HepG2 (cell line): ENCODE results near the gene CPLX3. TPM values are rescaled to one million over a fixed set of nuclear protein-coding genes. Genes with fewer than 3 reads are reported as not detected.

Experiments
- ATAC-seq: fragments of 200-7000 bp; cut with Tn5 transposase; 3 replicates; pipeline ENCODE4 v1.9.1; 2020; ENCODE audit warnings: mild to moderate bottlenecking, moderate library complexity
- BruUV-seq: library from RNA; stranded (reverse); fragments of 400-500 nt; replicated peaks from 2 replicates; lab custom pipeline; 2021; lab: Mats Ljungman, UMichigan
- CTCF ChIA-PET: fragments of 300-600 bp; formaldehyde crosslinking; extraction: SDS; loops from one replicate; lab custom pipeline; 2021; ENCODE audit warnings: low total read pairs, inconsistent platforms, low intra/inter-chr PET ratio; lab: Yijun Ruan, JAX
- POLR2A ChIA-PET: fragments of 350-600 bp; sonication (Branson Sonifier 250); formaldehyde crosslinking; loops from one replicate; lab custom pipeline; 2020; ENCODE audit warnings: antibody characterized with exemption, inconsistent platforms; lab: Yijun Ruan, JAX
- DNase-seq: peaks from one replicate; pipeline ENCODE4 v3.0.0-alpha.2; 2015; ENCODE audit warnings: low spot score
- FAIRE-seq: peaks from 3 replicates; lab custom pipeline; 2011; peaks lifted over from hg19 to GRCh38; lab: Jason Lieb, UNC
- H2AFZ ChIP-seq: one replicate; pipeline ENCODE4 v1.6.1; 2011; ENCODE audit warnings: low read length, inconsistent platforms
- H3K27ac ChIP-seq: fragments of 300-600 bp; 3 replicates; pipeline ENCODE4 v1.8.0; 2011; ENCODE audit warnings: mixed run types, mild to moderate bottlenecking, mixed read lengths, low read length, inconsistent platforms; ENCODE audit not compliant: insufficient read depth; ENCODE audit errors: extremely low read length
- H3K27me3 ChIP-seq, 2 experiments: fragments of 200-600 bp in 1 of 2; 2 replicates in 1 of 2; 3 replicates in 1 of 2; pipeline versions ENCODE4 v1.6.0 to v1.8.0; 2011; ENCODE audit warnings: low read length in 2 of 2, mild to moderate bottlenecking in 2 of 2, moderate library complexity in 2 of 2, inconsistent platforms in 1 of 2; ENCODE audit not compliant: insufficient read depth in 2 of 2, control insufficient read depth in 1 of 2
- H3K36me3 ChIP-seq, 2 experiments: fragments of 200-600 bp in 1 of 2; replicated peaks in 1 of 2; 2 replicates in 1 of 2; 3 replicates in 1 of 2; pipeline versions ENCODE4 v1.5.1 to v1.8.0; 2011; ENCODE audit warnings: low read length in 2 of 2, inconsistent platforms in 1 of 2; ENCODE audit not compliant: insufficient read depth in 2 of 2, control insufficient read depth in 1 of 2
- H3K4me1 ChIP-seq: 2 replicates; pipeline ENCODE4 v1.5.1; 2012; ENCODE audit warnings: low read length, inconsistent platforms; ENCODE audit not compliant: insufficient read depth
- H3K4me2 ChIP-seq: 2 replicates; pipeline ENCODE4 v1.6.0; 2011; ENCODE audit warnings: low read depth, low read length, inconsistent platforms
- H3K4me3 ChIP-seq, 3 experiments: fragments of 200-600 bp in 1 of 3; sonication (generic), shearing (Covaris generic) in 1 of 3; replicated peaks in 1 of 3; 2 replicates each; pipeline ENCODE4 v1.5.1; 2011 to 2016; ENCODE audit warnings: low read length in 3 of 3, inconsistent platforms in 2 of 3, low read depth in 2 of 3, mild to moderate bottlenecking in 2 of 3, control low read depth in 1 of 3, mixed read lengths in 1 of 3; ENCODE audit not compliant: insufficient read depth in 1 of 3
- H3K79me2 ChIP-seq: one replicate; pipeline ENCODE4 v1.6.1; 2011; ENCODE audit warnings: low read length, inconsistent platforms; ENCODE audit not compliant: insufficient read depth
- H3K9ac ChIP-seq: 2 replicates; pipeline ENCODE4 v1.6.0; 2011; ENCODE audit warnings: mild to moderate bottlenecking, low read depth, low read length, inconsistent platforms; ENCODE audit not compliant: insufficient read depth
- H3K9me3 ChIP-seq: 2 replicates; pipeline ENCODE4 v1.5.1; 2012; ENCODE audit warnings: mild to moderate bottlenecking, low read length
- H4K20me1 ChIP-seq: 2 replicates; pipeline ENCODE4 v1.6.0; 2011; ENCODE audit warnings: inconsistent platforms, mild to moderate bottlenecking, low read length, moderate library complexity; ENCODE audit not compliant: insufficient read depth
- CENPBD1 ChIP-seq: sonication (generic); formaldehyde crosslinking; IDR thresholded peaks from 2 replicates; pipeline ENCODE4 v1.8.0; 2022; ENCODE audit warnings: missing genetic modification reagents, low read depth, mild to moderate bottlenecking, borderline replicate concordance
- KMT2A ChIP-seq: sonication (generic); formaldehyde crosslinking; IDR thresholded peaks from 2 replicates; pipeline ENCODE4 v1.4.0; 2020; ENCODE audit warnings: missing genetic modification reagents
- NFIC ChIP-seq: IDR thresholded peaks from 2 replicates; pipeline ENCODE4 v1.6.1; 2012; ENCODE audit warnings: mild to moderate bottlenecking, low read length, inconsistent platforms
- RBM22 ChIP-seq: fragments of 200-400 bp; formaldehyde crosslinking; optimal IDR thresholded peaks from 2 replicates; pipeline ENCODE3; 2017; ENCODE audit warnings: mild to moderate bottlenecking, low read length, moderate library complexity
- REXO4 ChIP-seq: sonication (generic); formaldehyde crosslinking; IDR thresholded peaks from 2 replicates; pipeline ENCODE4 v1.8.0; 2022; ENCODE audit warnings: missing genetic modification reagents, mild to moderate bottlenecking, borderline replicate concordance
- SP2 ChIP-seq: sonication (generic); formaldehyde crosslinking; IDR thresholded peaks from 2 replicates; pipeline ENCODE4 v1.5.1; 2020; ENCODE audit warnings: mild to moderate bottlenecking, missing genetic modification reagents
- ZEB1 ChIP-seq: IDR thresholded peaks from 2 replicates; pipeline ENCODE4 v1.6.1; 2012; ENCODE audit warnings: mild to moderate bottlenecking, low read depth, inconsistent platforms; ENCODE audit not compliant: insufficient replicate concordance
- ZNF121 ChIP-seq: sonication (generic); formaldehyde crosslinking; IDR thresholded peaks from 2 replicates; pipeline ENCODE4 v1.5.0; 2020; ENCODE audit warnings: mild to moderate bottlenecking, missing genetic modification reagents
- WGBS: methylation state at CpG from one replicate; pipeline ENCODE4 v1.1.6; 2017; ENCODE audit warnings: low lambda C conversion rate; 5-methylcytosine and 5-hydroxymethylcytosine counted together
- in situ Hi-C: cut with HindIII; loops from 2 replicates; pipeline ENCODE4 v1.10.0; 2017; ENCODE audit warnings: low pct_unique_long_range_greater_than_20kb; ENCODE audit not compliant: extremely low pct_ligation_motif_present
- intact Hi-C: fragments of 100-400 bp; cut with micrococcal nuclease; formaldehyde crosslinking; loops from one replicate; pipeline ENCODE4 v1.10.0; 2022; ENCODE audit not compliant: unreplicated experiment
- polyA plus RNA-seq, 8 experiments: library from polyadenylated mRNA; depleted of rRNA in 3 of 8; stranded (reverse) in 7 of 8; unstranded in 1 of 8; fragments of >200 nt; fragmentation: Illumina TruSeq in 4 of 8; extraction: Trizol in 4 of 8; gene quantifications; 2 replicates each; pipeline versions ENCODE4 v1.2.1 to v1.2.3, GENCODE V29; 2011 to 2016; ENCODE audit warnings: low read depth in 4 of 8, missing spikeins in 1 of 8, mixed read lengths in 1 of 8; ENCODE audit not compliant: insufficient read depth in 1 of 8
- total RNA-seq, 5 experiments: library from RNA; depleted of rRNA; stranded (reverse); fragments of >200 nt; fragmentation: Illumina TruSeq; extraction: Trizol; gene quantifications; 2 replicates each; pipeline ENCODE4 v1.2.3, GENCODE V29; 2016; ENCODE audit warnings: low read depth in 1 of 5

CPLX3 gene
- total and polyA plus RNA-seq, 2 of the 13 experiments (the other 11 are each of a cell fraction or from before 2014, with no cell fraction given): not detected

- intact Hi-C loops: no loop called here
- no peak overlapping the region for H3K4me2 ChIP-seq
- H4K20me1 ChIP-seq: peaks cover 14% of the 10 kb centered on the region; the same call in 1 of the 2 replicates
- H3K9ac ChIP-seq: no peak overlapping the region
- H3K36me3 ChIP-seq: peaks cover 12 to 21% of the 10 kb centered on the region in 2 experiments; a peak in 4 of 5 replicates
- no peak overlapping the region for H3K27ac ChIP-seq
- in situ Hi-C loops: no loop called here
- TF ChIP-seq REXO4 (CRISPR knock-in tag) (no peak), RBM22 (peak; percentile 20), KMT2A (CRISPR knock-in tag) (no peak), CENPBD1 (CRISPR knock-in tag) (no peak), NFIC (no peak), SP2 (CRISPR knock-in tag) (no peak)
- DNase-seq (no peak), ATAC-seq (no peak), FAIRE-seq (no peak)
- BruUV-seq: no TSS peak
- ChIA-PET CTCF (no interaction called here), POLR2A (interaction anchor here (0.6 to 3.7 kb wide), 3 partner anchors 11 to 50 kb away, joined by 3 to 13 read pairs (median 4); no protein-coding TSS in a partner anchor)
- H3K9me3 ChIP-seq: no peaks in the 10 kb centered on the region
- H3K79me2 ChIP-seq: peaks cover 14% of the 10 kb centered on the region
- H2AFZ ChIP-seq: no peak overlapping the region
- no peaks in the 10 kb centered on the region for H3K27me3 ChIP-seq
- 98% methylated on average over 5 of the region's 9 CpGs for WGBS
- H3K4me3 ChIP-seq: no peak overlapping the region
- peaks cover 5% of the 10 kb centered on the region; the same call in 1 of the 2 replicates for H3K4me1 ChIP-seq
These were observed 32.0 kb upstream of the CPLX3 start for GRCh38 chr15:74794248-74794969.

GRCh38 chr15:74794970-74795349 is 31.5 kb upstream of the CPLX3 start:
- Histone ChIP-seq H3K36me3 (peaks cover 11 to 21% of the 10 kb centered on the region in 2 experiments; a peak in 4 of 5 replicates), H2AFZ (no peak overlapping the region), H3K4me3 (no peak overlapping the region), H4K20me1 (peaks cover 9% of the 10 kb centered on the region; the same call in 1 of the 2 replicates), H3K9ac (no peak overlapping the region), H3K79me2 (peaks cover 11% of the 10 kb centered on the region), H3K27ac (no peak overlapping the region), H3K4me1 (peaks cover 5% of the 10 kb centered on the region), H3K4me2 (no peak overlapping the region), H3K27me3 (no peaks in the 10 kb centered on the region), H3K9me3 (no peaks in the 10 kb centered on the region)
- TF ChIP-seq ZNF121 (0 out of 2 replicates have a peak, but pooled peaks have one; percentile 14), ZEB1 (no peak)
- FAIRE-seq (no peak), DNase-seq (no peak), ATAC-seq (no peak)
- 98% methylated on average over 8 of the region's 9 CpGs for WGBS
- intact Hi-C loops (no loop called here), in situ Hi-C loops (no loop called here)
- ChIA-PET CTCF (no interaction called here), POLR2A (interaction anchor here (3.7 kb wide), 1 partner anchor 11 kb away, joined by 13 read pairs; no protein-coding TSS in a partner anchor)
- no TSS peak for BruUV-seq
